GM18861 (cell line): ENCODE measurements around the gene TMEM144.

Experiments
- ATAC-seq: cut with Tn5 transposase; IDR thresholded peaks from one replicate; pipeline ENCODE4 v1.9.1; 2021; ENCODE audit not compliant: unreplicated experiment

The TMEM144 gene

GRCh38 chr4:158209825-158210807 is at the start of gene TMEM144:
TSS of gene TMEM144 (plus strand) at chr4:158210486. CDS start at chr4:158212668, 2,182 bp downstream.
- peak; percentile 78 for ATAC-seq

GRCh38 chr4:158161551-158162354 is 48.5 kb upstream of the TMEM144 start:
- no peak for ATAC-seq

- no peak for ATAC-seq
Measured at GRCh38 chr4:158162631-158163030, 47.7 kb upstream of the TMEM144 start.

- no peak for ATAC-seq
Measured at GRCh38 chr4:158163941-158164767, 46.1 kb upstream of the TMEM144 start.

GRCh38 chr4:158164768-158165213 is 45.5 kb upstream of the TMEM144 start:
- no peak for ATAC-seq

GRCh38 chr4:158166701-158167100 is 43.6 kb upstream of the TMEM144 start:
- ATAC-seq: no peak

GRCh38 chr4:158168606-158169005 is 41.7 kb upstream of the TMEM144 start:
- ATAC-seq: no peak

- no peak for ATAC-seq
Measured at GRCh38 chr4:158169506-158169905, 40.8 kb upstream of the TMEM144 start.

- no peak for ATAC-seq
Measured at GRCh38 chr4:158169931-158170690, 40.2 kb upstream of the TMEM144 start.

GRCh38 chr4:158170691-158171561 is 39.4 kb upstream of the TMEM144 start:
- no peak for ATAC-seq

- peak; percentile 48 for ATAC-seq
Measured at GRCh38 chr4:158172261-158173258, 37.7 kb upstream of the TMEM144 start, which contains the start of gene GASK1B. TSS of gene GASK1B (minus strand) at chr4:158173025. CDS start at chr4:158171375, 1,650 bp downstream.

- ATAC-seq: no peak
Measured at GRCh38 chr4:158176108-158176507, 34.2 kb upstream of the TMEM144 start.

GRCh38 chr4:158176776-158177175 is 33.5 kb upstream of the TMEM144 start:
- no peak for ATAC-seq

- no peak for ATAC-seq
Measured at GRCh38 chr4:158179465-158179864, 30.8 kb upstream of the TMEM144 start.

- no peak for ATAC-seq
Measured at GRCh38 chr4:158181906-158182305, 28.4 kb upstream of the TMEM144 start.

- no peak for ATAC-seq
Measured at GRCh38 chr4:158182736-158183135, 27.6 kb upstream of the TMEM144 start.

- ATAC-seq: no peak
Measured at GRCh38 chr4:158186815-158187214, 23.5 kb upstream of the TMEM144 start.

GRCh38 chr4:158189422-158189821 is 20.9 kb upstream of the TMEM144 start:
- ATAC-seq: no peak
